Naive B cell (primary cell): ENCODE results near the gene FGD4. TPM values are rescaled to one million over a fixed set of nuclear protein-coding genes. Genes with fewer than 3 reads are reported as not detected.

ENCODE experiments used
- ATAC-seq, 2 donors: fragments of 150-1000 bp; cut with Tn5 transposase; 2 replicates each; pipeline ENCODE4 v1.10.0; 2021; ENCODE audit warnings: low read depth in 2 of 2, mild to moderate bottlenecking in 2 of 2, moderate library complexity in 2 of 2
- DNase-seq: peaks from one replicate; pipeline ENCODE4 v3.0.0; 2022
- H3K27ac Mint-ChIP-seq, 6 donors: one replicate each; pipeline ENCODE4 v1.8.0; 2020 to 2022; ENCODE audit warnings: mild to moderate bottlenecking in 6 of 6, mixed read lengths in 6 of 6, moderate library complexity in 5 of 6, inconsistent platforms in 2 of 6
- H3K27me3 Mint-ChIP-seq, 3 donors: one replicate each; pipeline ENCODE4 v1.8.0; 2021 to 2022; ENCODE audit warnings: mixed read lengths in 3 of 3, mild to moderate bottlenecking in 1 of 3
- H3K36me3 Mint-ChIP-seq, 2 donors: one replicate each; pipeline ENCODE4 v1.8.0; 2020 to 2022; ENCODE audit warnings: mixed read lengths in 2 of 2, inconsistent platforms in 1 of 2, mild to moderate bottlenecking in 1 of 2
- H3K4me1 Mint-ChIP-seq, 3 donors: one replicate each; pipeline ENCODE4 v1.8.0; 2020 to 2022; ENCODE audit warnings: mixed read lengths in 3 of 3, inconsistent platforms in 1 of 3, mild to moderate bottlenecking in 1 of 3, moderate library complexity in 1 of 3
- H3K4me3 Mint-ChIP-seq, 8 donors: one replicate each; pipeline ENCODE4 v1.8.0; 2020 to 2022; ENCODE audit warnings: mild to moderate bottlenecking in 8 of 8, mixed read lengths in 8 of 8, moderate library complexity in 8 of 8, inconsistent platforms in 2 of 8
- H3K9me3 Mint-ChIP-seq, 7 donors: one replicate each; pipeline ENCODE4 v1.8.0; 2020 to 2022; ENCODE audit warnings: mixed read lengths in 7 of 7, mild to moderate bottlenecking in 5 of 7, inconsistent platforms in 2 of 7, moderate library complexity in 1 of 7
- polyA plus RNA-seq, 6 donors: library from polyadenylated mRNA; unstranded; fragments of 300-500 nt; fragmentation: Illumina TruSeq; gene quantifications; one replicate each; pipeline ENCODE4 v1.2.3, GENCODE V29; 2021; ENCODE audit warnings: low read depth in 6 of 6

Gene FGD4
- polyA plus RNA-seq, 6 donors from 2014 or later = 1.4 to 5.2 (median 1.9) TPM; not detected in 1

DNA sequence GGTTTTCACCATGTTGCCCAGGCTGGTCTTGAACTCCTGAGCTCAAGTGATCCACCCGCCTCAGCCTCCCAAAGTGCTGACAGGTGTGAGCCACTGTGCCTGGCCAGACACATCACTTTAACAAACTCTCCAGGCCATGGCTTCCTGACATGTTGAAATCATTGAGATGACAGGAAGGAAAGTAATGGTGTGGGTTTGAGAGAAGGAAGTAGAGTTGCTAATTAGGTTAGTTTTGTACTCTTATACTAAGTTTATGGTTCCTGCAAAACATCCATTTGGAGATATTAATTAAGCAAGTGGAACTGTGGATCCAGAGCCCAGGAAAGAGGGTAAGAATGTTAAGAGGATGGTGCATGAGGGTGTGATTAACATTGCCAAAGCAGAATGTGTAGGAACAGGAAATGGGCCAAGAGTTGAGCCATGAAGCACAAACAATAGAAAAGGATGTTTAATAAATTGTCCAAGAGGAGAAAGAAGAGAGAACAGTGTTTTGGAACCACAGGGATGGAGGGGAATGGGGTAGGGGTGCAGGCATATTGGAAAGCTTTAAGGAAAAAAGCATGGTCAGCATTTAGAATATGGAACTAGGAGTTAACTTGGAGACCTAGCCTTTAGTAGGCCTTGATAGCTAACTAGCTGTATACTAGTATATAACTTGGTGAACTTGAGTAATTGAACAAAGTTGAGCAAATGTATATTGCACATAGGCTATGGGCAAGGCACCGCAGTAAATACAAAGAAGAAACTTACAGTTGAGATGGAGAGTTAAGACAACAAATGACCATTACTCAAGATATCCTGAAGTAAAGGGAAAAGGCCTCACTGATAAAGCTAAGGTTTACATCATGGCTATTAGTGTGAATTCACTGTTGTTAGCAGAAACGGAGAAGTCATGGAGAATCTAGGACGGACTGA lies 188.5 kb downstream of the FGD4 start:
- no peak for ATAC-seq
- peaks cover 23 to 27% (median 25%) of the 10 kb centered on the region in 3 donors for H3K4me1 Mint-ChIP-seq
- H3K27me3 Mint-ChIP-seq = no peaks in the 10 kb centered on the region
- H3K9me3 Mint-ChIP-seq = peaks cover 0 to 7% (median 0%) of the 10 kb centered on the region in 7 donors
- H3K27ac Mint-ChIP-seq = peak overlapping the region in 2 of 6 donors; percentile 7 to 58
- peak overlapping the region in 1 of 8 donors; percentile 25 for H3K4me3 Mint-ChIP-seq
- DNase-seq = no peak
- no peaks in the 10 kb centered on the region for H3K36me3 Mint-ChIP-seq

DNA sequence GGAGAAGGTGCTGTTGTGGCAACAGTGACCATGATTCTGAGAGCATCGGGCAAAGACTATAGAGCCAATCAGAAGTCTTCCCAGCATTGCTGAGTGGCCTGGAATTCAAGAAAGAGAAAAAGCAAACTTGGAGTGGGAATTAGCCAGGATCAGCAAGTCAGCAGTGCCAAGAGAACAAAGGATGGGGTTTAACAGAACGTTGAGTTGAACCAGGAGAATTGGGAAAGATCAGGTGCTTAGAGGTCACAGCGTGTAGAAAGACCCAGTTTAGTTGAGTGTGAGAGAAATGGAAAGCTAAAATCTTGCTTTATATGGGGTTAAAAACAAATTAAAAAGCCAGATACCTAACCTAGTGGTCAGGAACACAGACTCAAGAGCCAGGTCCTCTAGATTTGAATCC lies 189.2 kb downstream of the FGD4 start:
- H3K4me1 Mint-ChIP-seq = peaks cover 23 to 27% (median 25%) of the 10 kb centered on the region in 3 donors
- H3K9me3 Mint-ChIP-seq = peaks cover 0 to 7% (median 0%) of the 10 kb centered on the region in 7 donors
- no peaks in the 10 kb centered on the region for H3K27me3 Mint-ChIP-seq
- peak overlapping the region in 1 of 8 donors; percentile 26 for H3K4me3 Mint-ChIP-seq
- DNase-seq = no peak
- H3K36me3 Mint-ChIP-seq = no peaks in the 10 kb centered on the region
- no peak for ATAC-seq
- H3K27ac Mint-ChIP-seq = peak overlapping the region in 2 of 6 donors; percentile 21 to 23

DNA sequence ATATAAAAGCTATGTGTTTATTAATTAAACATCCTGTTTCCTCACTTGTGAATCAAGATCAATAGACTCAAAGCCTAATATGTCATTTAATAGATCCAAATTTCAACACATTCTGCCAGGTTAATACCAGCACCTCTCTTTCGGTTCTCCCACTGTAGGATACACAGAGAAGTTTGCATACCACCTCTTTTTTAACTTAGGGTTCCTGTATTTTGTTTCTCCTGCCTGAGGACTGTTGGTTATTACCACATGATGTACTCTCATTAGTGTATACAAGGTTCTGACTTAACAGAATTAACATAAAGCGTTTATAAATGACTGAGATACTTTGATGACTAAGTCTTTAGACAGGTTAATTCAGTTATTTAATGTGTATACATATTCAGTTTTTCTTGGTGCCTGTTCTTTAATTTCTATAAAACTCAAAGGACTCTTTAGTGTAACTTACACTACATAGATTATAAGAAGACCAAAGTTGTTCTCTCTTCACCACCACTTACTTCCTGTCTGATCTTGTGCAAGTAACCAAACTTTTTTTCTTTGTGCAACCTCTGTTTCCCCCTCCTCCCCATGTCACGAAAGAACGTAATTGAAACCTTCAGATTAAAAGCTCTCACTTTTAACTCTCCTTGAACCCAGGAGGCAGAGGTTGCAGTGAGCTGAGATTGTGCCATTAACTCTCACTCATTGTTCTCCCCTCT lies 190.0 kb downstream of the FGD4 start:
- no peak for ATAC-seq
- peaks cover 0 to 7% (median 0%) of the 10 kb centered on the region in 7 donors for H3K9me3 Mint-ChIP-seq
- peak overlapping the region in 3 of 6 donors; percentile 21 to 78 (median 58) for H3K27ac Mint-ChIP-seq
- DNase-seq = no peak
- H3K4me1 Mint-ChIP-seq = peaks cover 23 to 27% (median 25%) of the 10 kb centered on the region in 3 donors
- peak overlapping the region in 2 of 8 donors; percentile 1 to 26 for H3K4me3 Mint-ChIP-seq
- no peaks in the 10 kb centered on the region for H3K27me3 Mint-ChIP-seq
- H3K36me3 Mint-ChIP-seq = no peaks in the 10 kb centered on the region

DNA sequence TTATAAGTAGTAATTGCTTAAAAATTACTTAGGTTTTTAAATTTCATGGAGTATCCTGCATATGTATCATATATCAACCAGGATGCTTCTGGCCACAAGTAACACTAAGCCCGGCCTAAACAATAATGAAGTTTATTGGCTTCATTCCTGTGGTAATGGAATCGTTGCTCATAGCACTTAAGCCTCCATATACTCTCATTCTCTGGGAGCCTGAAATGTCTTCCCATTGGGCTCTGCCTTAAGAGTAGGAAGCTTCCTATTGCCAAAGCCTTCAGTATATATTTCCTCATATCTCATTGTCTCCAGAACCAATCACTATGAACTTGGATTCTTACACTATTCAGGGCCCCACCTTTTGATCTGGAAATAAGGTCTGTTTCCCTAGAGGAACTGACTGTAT lies 195.9 kb downstream of the FGD4 start:
- H3K4me3 Mint-ChIP-seq = no peak overlapping the region
- ATAC-seq = no peak
- H3K36me3 Mint-ChIP-seq = no peaks in the 10 kb centered on the region
- H3K27ac Mint-ChIP-seq = no peak overlapping the region
- DNase-seq = no peak
- no peaks in the 10 kb centered on the region for H3K9me3 Mint-ChIP-seq
- H3K27me3 Mint-ChIP-seq = no peaks in the 10 kb centered on the region
- no peaks in the 10 kb centered on the region for H3K4me1 Mint-ChIP-seq

DNA sequence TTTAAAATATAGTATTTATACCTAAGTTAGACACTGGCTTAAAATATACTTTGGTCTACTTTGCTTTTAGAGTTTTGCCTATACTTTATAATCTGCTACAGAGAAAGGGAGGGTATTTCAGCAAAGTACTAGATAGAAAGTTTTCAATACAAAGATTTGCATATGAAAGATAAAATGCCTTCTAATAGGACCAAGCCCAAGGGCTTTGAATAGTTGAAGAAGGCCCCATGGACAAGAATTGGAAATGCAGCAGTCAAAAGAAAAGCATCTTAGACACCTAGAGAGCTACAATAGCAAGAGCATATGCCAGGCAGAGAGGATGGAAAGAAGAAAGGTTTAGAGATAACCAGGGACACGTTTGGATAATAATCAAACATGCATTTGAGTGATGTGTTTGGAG lies 196.7 kb downstream of the FGD4 start:
- H3K4me1 Mint-ChIP-seq = no peaks in the 10 kb centered on the region
- H3K27ac Mint-ChIP-seq = peak overlapping the region in 2 of 6 donors; percentile 5 to 55
- no peak overlapping the region for H3K4me3 Mint-ChIP-seq
- H3K27me3 Mint-ChIP-seq = no peaks in the 10 kb centered on the region
- DNase-seq = no peak
- no peaks in the 10 kb centered on the region for H3K9me3 Mint-ChIP-seq
- no peak for ATAC-seq
- H3K36me3 Mint-ChIP-seq = no peaks in the 10 kb centered on the region

DNA sequence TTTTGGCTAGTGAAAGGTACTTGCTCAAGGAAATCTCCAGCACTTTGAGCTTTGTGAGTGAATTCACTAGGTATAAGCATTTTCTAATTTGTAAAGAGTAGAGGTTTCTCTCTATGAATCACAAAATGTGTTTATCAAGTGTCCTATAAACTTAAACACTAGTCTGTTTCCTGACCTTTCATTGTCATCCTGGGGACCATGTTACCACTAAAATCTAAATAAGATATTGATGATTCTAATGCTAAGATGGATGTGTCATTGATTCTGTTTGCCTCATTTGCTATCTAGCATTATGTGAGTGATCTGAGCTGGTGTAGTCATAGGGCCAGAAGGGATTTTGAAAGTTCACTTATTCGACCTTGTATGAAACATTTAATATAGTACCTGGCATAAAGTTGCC lies 199.3 kb downstream of the FGD4 start:
- H3K4me3 Mint-ChIP-seq = no peak overlapping the region
- no peak for DNase-seq
- no peaks in the 10 kb centered on the region for H3K36me3 Mint-ChIP-seq
- no peaks in the 10 kb centered on the region for H3K27me3 Mint-ChIP-seq
- H3K4me1 Mint-ChIP-seq = no peaks in the 10 kb centered on the region
- no peak for ATAC-seq
- no peaks in the 10 kb centered on the region for H3K9me3 Mint-ChIP-seq
- peak overlapping the region in 1 of 6 donors; percentile 53 for H3K27ac Mint-ChIP-seq

DNA sequence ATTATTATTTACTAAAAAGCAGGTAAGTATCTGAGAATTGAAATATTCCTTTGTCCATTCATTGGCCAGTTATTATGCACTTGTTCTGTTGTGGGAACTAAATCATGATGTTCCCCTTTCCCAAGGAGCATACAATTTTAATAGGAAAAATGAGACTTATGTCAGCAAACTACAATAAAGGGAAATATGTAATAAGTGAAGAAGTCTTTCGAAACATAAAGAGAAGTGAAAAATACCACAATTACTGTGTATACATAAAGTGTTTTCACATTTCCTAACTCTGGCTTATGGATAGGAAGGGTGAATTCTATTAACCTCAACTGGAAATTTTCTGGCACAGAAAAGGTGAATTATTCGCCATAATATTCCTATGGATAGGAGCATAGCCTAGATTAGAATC lies 201.3 kb downstream of the FGD4 start:
- Mint-ChIP-seq H3K4me3 (no peak overlapping the region), H3K4me1 (peaks cover 0 to 8% (median 0%) of the 10 kb centered on the region in 3 donors), H3K27me3 (no peaks in the 10 kb centered on the region), H3K9me3 (no peaks in the 10 kb centered on the region), H3K36me3 (peaks cover 0 to 4% of the 10 kb centered on the region in 2 donors), H3K27ac (no peak overlapping the region)
- DNase-seq = no peak
- no peak for ATAC-seq

DNA sequence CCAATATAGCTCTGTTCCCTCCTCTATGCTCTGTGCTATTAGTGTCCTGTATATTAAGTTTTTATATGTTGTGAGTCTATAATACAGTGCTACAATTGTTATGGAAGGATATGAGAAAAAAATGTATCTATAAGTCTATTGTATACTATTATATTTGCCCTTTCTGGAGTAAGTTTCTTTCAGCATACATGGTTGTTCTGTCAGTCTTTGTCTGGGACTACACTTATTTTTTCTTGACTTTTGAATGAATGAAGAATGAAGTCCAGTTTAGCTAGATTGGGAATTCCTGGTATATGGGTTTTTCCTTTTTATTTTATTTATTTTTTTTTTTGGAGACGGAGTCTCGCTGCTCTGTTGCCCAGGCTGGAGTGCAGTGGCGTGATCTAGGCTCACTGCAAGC lies 203.7 kb downstream of the FGD4 start:
- Mint-ChIP-seq H3K9me3 (no peaks in the 10 kb centered on the region), H3K27me3 (no peaks in the 10 kb centered on the region), H3K4me1 (peaks cover 0 to 8% (median 0%) of the 10 kb centered on the region in 3 donors), H3K36me3 (peaks cover 0 to 4% of the 10 kb centered on the region in 2 donors), H3K4me3 (no peak overlapping the region), H3K27ac (no peak overlapping the region)
- DNase-seq = no peak
- ATAC-seq = no peak

DNA sequence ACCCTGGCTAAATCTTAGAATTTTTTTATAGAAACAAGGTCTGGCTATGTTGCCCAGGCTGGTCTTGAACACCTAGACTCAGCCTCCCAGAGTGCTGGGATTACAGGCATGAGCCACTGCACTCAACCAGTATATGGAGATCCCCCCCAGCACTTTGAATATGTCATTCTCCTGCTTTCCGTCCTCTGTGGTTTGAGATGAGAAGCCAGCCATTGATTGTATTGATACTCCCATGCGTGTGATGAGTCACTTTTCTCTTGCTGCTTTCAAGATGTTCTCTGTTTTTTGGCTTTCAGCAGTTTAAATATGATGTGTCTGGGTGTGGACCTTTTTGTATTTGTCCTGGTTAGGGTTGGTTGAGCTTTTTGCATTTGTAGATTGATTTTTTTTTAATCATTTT lies 204.5 kb downstream of the FGD4 start:
- Mint-ChIP-seq H3K9me3 (no peaks in the 10 kb centered on the region), H3K4me3 (no peak overlapping the region), H3K36me3 (peaks cover 0 to 4% of the 10 kb centered on the region in 2 donors), H3K27me3 (no peaks in the 10 kb centered on the region), H3K27ac (peak overlapping the region in 2 of 6 donors; percentile 21 to 74), H3K4me1 (peaks cover 0 to 8% (median 0%) of the 10 kb centered on the region in 3 donors)
- ATAC-seq (no peak), DNase-seq (no peak)

DNA sequence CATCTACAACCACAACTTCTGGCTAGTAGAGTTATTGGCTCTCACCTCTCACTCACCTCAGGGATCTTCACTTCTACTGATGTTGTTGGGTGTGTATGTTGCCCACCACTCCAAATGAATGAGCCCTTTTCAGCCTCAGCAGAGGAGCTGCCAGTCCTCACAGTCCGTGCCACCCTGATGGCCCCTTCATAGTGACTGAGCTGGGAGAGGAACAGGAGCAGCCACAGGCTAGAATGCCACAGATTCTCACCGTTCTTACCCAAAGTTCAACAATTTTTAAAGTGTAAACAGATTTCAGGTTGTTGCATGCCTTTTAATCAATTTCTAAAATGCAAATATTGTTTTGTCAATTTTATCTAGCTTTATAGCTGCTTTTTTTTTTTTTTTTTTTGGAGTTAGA lies 205.2 kb downstream of the FGD4 start:
- DNase-seq (no peak), ATAC-seq (no peak)
- Mint-ChIP-seq H3K9me3 (no peaks in the 10 kb centered on the region), H3K27ac (no peak overlapping the region), H3K36me3 (peaks cover 0 to 4% of the 10 kb centered on the region in 2 donors), H3K27me3 (no peaks in the 10 kb centered on the region), H3K4me3 (no peak overlapping the region), H3K4me1 (peaks cover 0 to 8% (median 3%) of the 10 kb centered on the region in 3 donors)

DNA sequence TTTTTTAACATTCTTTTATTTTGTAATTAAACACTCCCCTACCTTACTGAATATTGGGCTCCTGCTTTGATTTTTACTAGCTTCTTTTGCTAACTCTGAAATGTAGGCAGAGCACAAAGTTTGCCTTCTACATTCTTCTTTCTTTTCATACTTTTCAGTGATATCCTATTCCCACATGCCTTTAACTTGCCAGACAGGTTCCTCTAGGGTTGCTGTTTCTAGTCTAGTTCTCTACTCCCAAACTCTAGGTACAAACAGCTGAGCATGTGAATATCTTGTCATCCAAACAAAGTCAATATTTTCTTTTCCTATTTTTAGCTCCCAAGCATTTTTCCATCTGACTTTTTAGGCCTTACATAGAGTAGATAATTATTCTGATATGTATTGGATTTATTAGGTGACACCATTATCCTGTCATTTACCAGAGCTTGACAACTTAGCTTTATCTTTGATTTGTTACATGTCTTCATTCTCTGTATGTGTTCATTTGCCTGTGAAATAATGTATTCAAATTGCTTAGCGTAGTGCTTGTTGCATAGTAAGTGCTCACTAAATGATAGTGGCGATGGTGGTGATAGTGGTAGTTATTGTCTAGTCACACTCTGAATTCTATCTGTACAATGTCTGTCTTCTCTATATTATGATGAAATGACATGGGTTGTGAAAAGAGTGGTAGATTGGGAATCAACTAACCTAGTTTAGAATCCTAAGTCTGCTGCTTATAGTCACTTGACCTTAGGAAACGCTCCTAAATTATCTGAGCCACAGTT lies 206.2 kb downstream of the FGD4 start:
- no peaks in the 10 kb centered on the region for H3K9me3 Mint-ChIP-seq
- H3K4me3 Mint-ChIP-seq = no peak overlapping the region
- H3K27me3 Mint-ChIP-seq = no peaks in the 10 kb centered on the region
- H3K4me1 Mint-ChIP-seq = peaks cover 0 to 8% (median 3%) of the 10 kb centered on the region in 3 donors
- H3K27ac Mint-ChIP-seq = no peak overlapping the region
- ATAC-seq = no peak
- DNase-seq = no peak
- H3K36me3 Mint-ChIP-seq = peaks cover 0 to 4% of the 10 kb centered on the region in 2 donors

DNA sequence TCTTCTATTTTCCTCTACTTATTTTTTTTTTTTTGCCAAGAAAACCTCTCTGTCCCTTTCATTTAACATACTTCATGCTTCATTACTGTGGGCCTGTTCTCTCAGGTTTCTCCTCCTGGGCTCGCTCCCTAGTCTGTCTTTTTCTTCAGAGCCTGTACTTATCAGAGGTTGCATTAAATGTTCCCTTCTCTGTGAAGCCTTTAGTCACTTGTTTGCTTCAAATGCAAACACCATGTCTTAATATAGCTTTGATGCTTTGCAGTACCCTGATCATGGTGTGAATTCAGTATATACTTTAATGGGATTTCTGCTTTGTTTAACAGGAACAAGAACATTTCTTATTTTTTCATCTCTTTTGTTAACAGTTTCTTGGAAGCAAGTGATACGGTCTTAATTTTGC lies 207.1 kb downstream of the FGD4 start:
- ATAC-seq = no peak
- Mint-ChIP-seq H3K4me1 (peaks cover 0 to 8% (median 3%) of the 10 kb centered on the region in 3 donors), H3K27ac (no peak overlapping the region), H3K4me3 (no peak overlapping the region), H3K36me3 (peaks cover 0 to 7% of the 10 kb centered on the region in 2 donors), H3K27me3 (no peaks in the 10 kb centered on the region), H3K9me3 (no peaks in the 10 kb centered on the region)
- DNase-seq = no peak

DNA sequence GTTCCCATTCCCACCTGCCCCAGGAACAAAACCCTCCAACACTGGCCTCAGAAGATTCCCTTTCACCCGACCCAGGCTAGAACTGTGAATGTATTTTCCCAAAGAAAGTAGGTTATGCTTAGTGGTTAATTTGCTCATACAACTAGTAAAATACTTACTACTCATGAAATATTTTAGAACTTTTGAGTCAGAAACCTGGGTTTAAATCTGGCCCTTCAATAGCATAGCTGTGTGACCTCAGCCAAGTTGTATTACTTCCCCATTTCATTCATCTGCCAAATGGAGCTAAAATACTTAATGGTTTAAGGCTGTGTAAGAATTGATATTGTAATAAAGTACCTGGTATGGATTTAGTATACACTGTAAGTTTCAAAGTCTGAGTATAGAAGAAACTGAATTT lies 210.6 kb downstream of the FGD4 start:
- ATAC-seq (no peak), DNase-seq (no peak)
- H3K4me3 Mint-ChIP-seq = no peak overlapping the region
- no peaks in the 10 kb centered on the region for H3K9me3 Mint-ChIP-seq
- peaks cover 0 to 3% (median 0%) of the 10 kb centered on the region in 3 donors for H3K4me1 Mint-ChIP-seq
- no peaks in the 10 kb centered on the region for H3K27me3 Mint-ChIP-seq
- no peak overlapping the region for H3K27ac Mint-ChIP-seq
- H3K36me3 Mint-ChIP-seq = peaks cover 0 to 12% of the 10 kb centered on the region in 2 donors
